ENCODE data around the gene SNED1.
A peak's percentile ranks its signal among the peaks of the same experiment; 100 is the strongest.

The SNED1 gene

GRCh38 chr2:241048149-241048948, 49.9 kb downstream of the SNED1 start:
- no peak for DNase-seq (ENCODE audit: low read depth in 2 of 2)

GRCh38 chr2:241048949-241049343, 50.5 kb downstream of the SNED1 start:
- no peak for DNase-seq (ENCODE audit: low read depth in 2 of 2)

GRCh38 chr2:241049739-241050623, 51.6 kb downstream of the SNED1 start:
- DNase-seq (ENCODE audit: low read depth in 2 of 2): no peak

GRCh38 chr2:241050624-241051577, 52.5 kb downstream of the SNED1 start:
- no peak for DNase-seq (ENCODE audit: low read depth in 2 of 2)

GRCh38 chr2:241051578-241052487, 53.4 kb downstream of the SNED1 start:
- DNase-seq (ENCODE audit: low read depth in 2 of 2): no peak

GRCh38 chr2:241052677-241053360, 54.4 kb downstream of the SNED1 start:
- DNase-seq (ENCODE audit: low read depth in 2 of 2): no peak

GRCh38 chr2:241053576-241054251, 55.3 kb downstream of the SNED1 start:
- no peak for DNase-seq (ENCODE audit: low read depth in 2 of 2)

- no peak for DNase-seq (ENCODE audit: low read depth in 2 of 2)
Observed at GRCh38 chr2:241061275-241061674, 62.9 kb downstream of the SNED1 start.

GRCh38 chr2:241062389-241063092, 64.1 kb downstream of the SNED1 start:
- no peak for DNase-seq (ENCODE audit: low read depth in 2 of 2)

- DNase-seq (ENCODE audit: low read depth in 2 of 2): no peak
Observed at GRCh38 chr2:241063093-241063551, 64.7 kb downstream of the SNED1 start.

- no peak for DNase-seq (ENCODE audit: low read depth in 2 of 2)
Observed at GRCh38 chr2:241063587-241063986, 65.2 kb downstream of the SNED1 start.

GRCh38 chr2:241064008-241064801, 65.8 kb downstream of the SNED1 start:
- DNase-seq (ENCODE audit: low read depth in 2 of 2): peak; percentile 19 to 45

- DNase-seq (ENCODE audit: low read depth in 2 of 2): no peak
Observed at GRCh38 chr2:241064802-241065354, 66.5 kb downstream of the SNED1 start.

GRCh38 chr2:241065355-241065803, 67.0 kb downstream of the SNED1 start:
- no peak for DNase-seq (ENCODE audit: low read depth in 2 of 2)

GRCh38 chr2:241066171-241066892, 67.9 kb downstream of the SNED1 start:
- DNase-seq (ENCODE audit: low read depth in 2 of 2): no peak

- no peak for DNase-seq (ENCODE audit: low read depth in 2 of 2)
Observed at GRCh38 chr2:241066893-241067341, 68.5 kb downstream of the SNED1 start.
